Ishikawa (cell line): ENCODE results near the gene SNX1.

Source experiments
- CEBPB ChIP-seq: IDR thresholded peaks from 2 replicates; pipeline ENCODE4 v1.6.1; 2012
- EP300 ChIP-seq: IDR thresholded peaks from 2 replicates; pipeline ENCODE4 v1.6.1; 2012; ENCODE audit warnings: borderline replicate concordance
- REST ChIP-seq: IDR thresholded peaks from 2 replicates; pipeline ENCODE4 v1.6.1; 2012; ENCODE audit warnings: low read depth, mild to moderate bottlenecking
- YY1 ChIP-seq: IDR thresholded peaks from 2 replicates; pipeline ENCODE4 v1.6.1; 2012; ENCODE audit warnings: low read depth

- TF ChIP-seq EP300 = no peak
- TF ChIP-seq CEBPB = no peak
- no peak for TF ChIP-seq REST
- TF ChIP-seq YY1 = no peak
Measured at GRCh38 chr15:64092075-64092820, 3.5 kb upstream of the SNX1 start.
